SK-N-SH treated with all-trans-retinoic acid at 6 μM for 48 hours (cell line): ENCODE measurements around the gene CCDC3.

ENCODE experiments used
- ATAC-seq: fragments of 200-7000 bp; cut with Tn5 transposase; 3 replicates; pipeline ENCODE4 v1.9.1; 2020; ENCODE audit warnings: mild to moderate bottlenecking, moderate library complexity
- ARNTL ChIP-seq: fragments of 450-650 bp; formaldehyde crosslinking; IDR thresholded peaks from 2 replicates; pipeline ENCODE4 v1.5.0; 2020; ENCODE audit warnings: low read depth, mild to moderate bottlenecking, moderate library complexity, borderline replicate concordance
- BACH2 ChIP-seq: fragments of 250-450 bp; sonication (Bioruptor Pico); IDR thresholded peaks from 2 replicates; pipeline ENCODE4 v1.9.0; 2021; ENCODE audit warnings: mild to moderate bottlenecking, borderline replicate concordance
- CREB5 ChIP-seq: fragments of 250-450 bp; sonication (Bioruptor Pico); IDR thresholded peaks from 2 replicates; pipeline ENCODE4 v1.5.1; 2020; ENCODE audit warnings: low read depth, mild to moderate bottlenecking, moderate library complexity
- CSDC2 ChIP-seq: fragments of 250-450 bp; sonication (Bioruptor Pico); IDR thresholded peaks from 2 replicates; pipeline ENCODE4 v1.5.0; 2020; ENCODE audit warnings: mild to moderate bottlenecking, moderate library complexity
- CSRNP3 ChIP-seq: fragments of 250-450 bp; sonication (Bioruptor Pico); IDR thresholded peaks from 2 replicates; pipeline ENCODE4 v1.5.1; 2021; ENCODE audit warnings: mild to moderate bottlenecking, moderate library complexity
- ESRRG ChIP-seq: fragments of 250-450 bp; sonication (Bioruptor Pico); IDR thresholded peaks from 2 replicates; pipeline ENCODE4 v1.6.1; 2021; ENCODE audit warnings: mild to moderate bottlenecking
- GLIS3 ChIP-seq: fragments of 250-450 bp; sonication (Bioruptor Pico); IDR thresholded peaks from 2 replicates; pipeline ENCODE4 v1.5.0; 2020; ENCODE audit warnings: mild to moderate bottlenecking, moderate library complexity
- ISL1 ChIP-seq: fragments of 250-450 bp; sonication (Bioruptor Pico); IDR thresholded peaks from 2 replicates; pipeline ENCODE4 v2.1.2; 2022; ENCODE audit warnings: mild to moderate bottlenecking, moderate library complexity
- PATZ1 ChIP-seq: fragments of 250-450 bp; sonication (Bioruptor Pico); IDR thresholded peaks from 2 replicates; pipeline ENCODE4 v1.8.0; 2020; ENCODE audit warnings: mild to moderate bottlenecking, moderate library complexity, borderline replicate concordance
- POU6F1 ChIP-seq: fragments of 250-450 bp; sonication (Bioruptor Pico); IDR thresholded peaks from 2 replicates; pipeline ENCODE4 v1.8.0; 2021; ENCODE audit warnings: low read depth, mild to moderate bottlenecking, moderate library complexity, borderline replicate concordance
- RARB ChIP-seq: fragments of 250-450 bp; sonication (Bioruptor Pico); IDR thresholded peaks from 2 replicates; pipeline ENCODE4 v1.8.0; 2021; ENCODE audit warnings: mild to moderate bottlenecking, moderate library complexity
- SNAI2 ChIP-seq: fragments of 250-450 bp; sonication (Bioruptor Pico); IDR thresholded peaks from 2 replicates; pipeline ENCODE4 v1.5.0; 2020; ENCODE audit warnings: mild to moderate bottlenecking, moderate library complexity
- TCF4 ChIP-seq: fragments of 250-450 bp; sonication (Bioruptor Pico); IDR thresholded peaks from 2 replicates; pipeline ENCODE4 v1.8.0; 2021; ENCODE audit warnings: mild to moderate bottlenecking, moderate library complexity, borderline replicate concordance
- TOX ChIP-seq: fragments of 250-450 bp; sonication (Bioruptor Pico); IDR thresholded peaks from 2 replicates; pipeline ENCODE4 v1.8.0; 2021; ENCODE audit warnings: mild to moderate bottlenecking, moderate library complexity, borderline replicate concordance
- ZC3H10 ChIP-seq: fragments of 250-450 bp; sonication (Bioruptor Pico); IDR thresholded peaks from 2 replicates; pipeline ENCODE4 v1.5.1; 2021; ENCODE audit warnings: mild to moderate bottlenecking, moderate library complexity
- ZFP3 ChIP-seq: fragments of 250-450 bp; sonication (Bioruptor Pico); IDR thresholded peaks from 2 replicates; pipeline ENCODE4 v1.5.0; 2020; ENCODE audit warnings: mild to moderate bottlenecking, moderate library complexity
- ZNF565 ChIP-seq: fragments of 450-650 bp; formaldehyde crosslinking; conservative IDR thresholded peaks from 2 replicates; pipeline ENCODE4 v1.5.0; 2020; ENCODE audit warnings: low read depth, mild to moderate bottlenecking, moderate library complexity
- ZNF70 ChIP-seq: fragments of 450-650 bp; formaldehyde crosslinking; IDR thresholded peaks from 2 replicates; pipeline ENCODE4 v1.5.0; 2020; ENCODE audit warnings: mild to moderate bottlenecking, moderate library complexity

CCDC3 gene

GRCh38 chr10:12848439-12849173, 152.9 kb downstream of the CCDC3 start:
- ATAC-seq = no peak
- TF ChIP-seq TCF4 (no peak), TOX (CRISPR knock-in tag) (no peak), ZNF70 (no peak), GLIS3 (CRISPR knock-in tag) (no peak), ESRRG (CRISPR knock-in tag) (no peak), SNAI2 (CRISPR knock-in tag) (no peak), CSRNP3 (no peak), CREB5 (CRISPR knock-in tag) (no peak), ZFP3 (no peak), RARB (CRISPR knock-in tag) (no peak), ARNTL (CRISPR knock-in tag) (no peak), PATZ1 (CRISPR knock-in tag) (no peak)

GRCh38 chr10:12847361-12847975, 154.0 kb downstream of the CCDC3 start:
- no peak for TF ChIP-seq ARNTL (CRISPR knock-in tag)
- no peak for TF ChIP-seq CSRNP3
- no peak for TF ChIP-seq ZC3H10
- no peak for TF ChIP-seq ESRRG (CRISPR knock-in tag)
- no peak for TF ChIP-seq PATZ1 (CRISPR knock-in tag)
- no peak for TF ChIP-seq ZNF70
- no peak for TF ChIP-seq BACH2 (CRISPR knock-in tag)
- no peak for TF ChIP-seq CREB5 (CRISPR knock-in tag)
- TF ChIP-seq TOX (CRISPR knock-in tag) = no peak
- no peak for TF ChIP-seq ZNF565 (CRISPR knock-in tag)
- TF ChIP-seq ISL1 = no peak
- TF ChIP-seq, all 23 proteins: peak for 0
- peak; percentile 28; the same call in 1 of the 3 replicates for ATAC-seq

- no peak for ATAC-seq
- no peak for TF ChIP-seq ZNF565 (CRISPR knock-in tag)
- no peak for TF ChIP-seq ISL1
- no peak for TF ChIP-seq POU6F1 (CRISPR knock-in tag)
- TF ChIP-seq CSDC2 (CRISPR knock-in tag) = no peak
- TF ChIP-seq ZNF70 = no peak
- no peak for TF ChIP-seq CSRNP3
- TF ChIP-seq RARB (CRISPR knock-in tag) = no peak
These were observed 154.8 kb downstream of the CCDC3 start for GRCh38 chr10:12846718-12847117.
